Amniotic stem cell (primary cell): Measurements from ENCODE around the gene LRIG3.

ENCODE experiments used
- DNase-seq: peaks from one replicate; lab custom pipeline; 2025; lab: John Stamatoyannopoulos, UW

Gene LRIG3

DNA sequence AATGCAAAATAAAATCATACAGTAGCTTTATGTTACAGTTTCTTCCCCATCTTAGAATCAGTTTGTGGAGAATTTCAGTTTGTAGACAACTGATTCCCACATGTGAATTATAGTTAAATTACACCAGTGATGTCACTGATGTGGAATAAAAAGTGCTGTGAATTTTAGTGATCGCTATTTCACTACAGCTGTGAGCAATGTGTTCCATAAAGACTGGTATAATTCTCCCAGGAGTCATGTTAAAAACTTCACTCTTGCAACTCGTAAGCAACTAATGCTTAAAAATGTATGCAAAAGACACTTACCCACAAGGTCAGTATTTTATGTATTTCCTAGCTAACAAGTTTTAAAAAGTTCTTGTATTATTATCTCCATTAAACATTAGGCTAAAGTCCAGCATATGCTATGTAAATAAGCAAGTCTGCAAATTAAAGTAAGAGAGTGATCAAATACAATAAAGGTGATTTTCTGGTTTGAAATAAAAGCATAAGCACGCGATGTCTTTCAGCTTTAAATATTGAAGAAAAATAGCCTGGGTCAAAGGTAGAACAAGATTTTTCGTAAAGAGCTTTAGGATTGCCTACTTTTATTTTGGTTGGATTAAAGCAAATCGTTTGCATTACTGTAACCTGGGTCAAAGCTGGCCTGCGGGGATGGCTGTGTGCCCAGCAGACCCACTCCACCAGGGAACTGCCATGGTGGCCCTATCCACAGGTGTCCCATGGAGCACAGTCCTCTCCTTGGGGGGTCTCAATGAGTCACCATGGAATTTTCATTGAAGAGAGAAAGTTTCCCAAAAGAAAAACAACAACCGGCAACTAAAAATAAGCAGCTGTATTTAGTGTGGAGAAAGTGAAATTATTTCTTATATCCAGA lies 12.7 kb upstream of the LRIG3 start:
- DNase-seq = no peak

DNA sequence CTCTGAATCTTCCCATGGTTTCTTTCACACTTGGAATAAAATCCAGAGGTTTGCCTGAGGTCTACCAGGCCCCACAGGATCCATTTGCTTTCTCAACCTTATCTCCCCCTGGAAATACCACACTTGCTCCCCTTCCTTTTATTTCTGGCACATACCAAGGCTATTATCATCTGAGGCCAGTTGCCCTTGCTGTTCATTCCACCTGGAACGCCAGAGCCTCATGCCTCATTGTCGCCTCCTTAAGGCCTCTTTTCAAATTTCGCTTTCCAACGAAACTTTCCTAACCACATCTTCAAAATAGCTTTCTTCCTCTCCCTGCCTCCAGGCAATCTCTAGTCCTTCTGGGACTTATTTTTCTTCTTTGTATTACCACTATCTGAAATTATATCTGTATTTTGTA lies 11.2 kb upstream of the LRIG3 start:
- DNase-seq = no peak

DNA sequence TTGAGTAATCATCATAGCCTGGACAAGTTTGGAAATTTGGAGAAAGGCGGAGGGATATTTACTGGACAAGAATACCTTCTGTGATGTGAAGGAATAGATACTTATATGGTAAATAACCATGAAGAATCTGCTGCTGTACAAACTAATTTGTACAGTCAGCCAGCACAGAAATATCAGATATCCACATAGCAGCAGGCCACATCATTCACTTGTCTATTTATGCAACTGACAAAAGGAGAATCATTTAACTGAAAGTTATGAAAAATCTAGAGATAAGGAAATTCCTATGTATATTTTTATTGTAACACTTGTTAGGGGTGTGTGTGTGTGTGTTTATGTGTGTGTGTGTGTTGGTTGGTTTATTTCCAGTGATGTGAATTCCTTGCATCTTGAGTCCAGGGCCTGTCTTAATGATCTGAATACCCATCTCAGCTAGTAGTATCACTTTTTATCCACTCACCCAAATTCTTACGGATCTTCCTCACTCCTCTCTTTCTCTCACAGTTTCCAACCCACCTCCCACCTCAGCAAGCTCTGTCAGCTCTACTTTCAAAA lies 10.5 kb upstream of the LRIG3 start:
- DNase-seq = no peak

DNA sequence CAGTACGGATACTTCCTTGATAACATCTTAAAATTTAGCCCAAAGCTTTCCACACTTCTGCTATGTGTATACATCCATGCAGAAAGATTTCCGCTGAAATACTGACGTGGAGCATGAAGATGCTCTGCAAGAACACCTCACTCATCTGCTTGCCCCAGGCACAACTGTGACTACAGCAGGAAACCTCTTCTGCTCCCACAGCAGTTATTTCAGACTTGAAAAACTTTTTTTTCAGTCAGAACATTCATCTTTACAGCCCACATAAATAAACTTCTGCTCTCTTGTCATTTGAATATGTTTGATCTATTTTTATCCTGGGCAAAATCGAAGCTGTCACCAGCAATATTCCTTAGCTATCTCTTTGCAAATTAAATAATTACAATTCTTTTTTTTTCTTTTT lies 6.8 kb upstream of the LRIG3 start:
- no peak for DNase-seq

DNA sequence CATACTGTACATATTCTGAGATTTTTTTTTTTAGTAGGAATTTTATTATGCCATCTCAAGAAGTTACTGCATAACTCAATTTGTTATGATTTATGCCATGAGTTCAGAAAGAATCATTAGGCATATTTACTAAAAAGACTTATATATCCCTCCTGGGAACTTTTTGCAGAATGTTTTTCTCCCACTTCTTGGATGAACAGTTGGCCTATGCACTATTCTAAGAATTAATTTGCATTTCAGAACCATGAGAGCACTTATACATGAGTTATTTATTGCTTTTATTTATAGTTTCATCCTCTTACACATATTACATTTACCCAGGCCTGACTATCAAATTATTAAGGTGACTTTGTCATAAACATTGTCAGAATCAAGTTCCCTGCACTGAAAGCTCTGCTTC lies 6.3 kb upstream of the LRIG3 start:
- DNase-seq = no peak

DNA sequence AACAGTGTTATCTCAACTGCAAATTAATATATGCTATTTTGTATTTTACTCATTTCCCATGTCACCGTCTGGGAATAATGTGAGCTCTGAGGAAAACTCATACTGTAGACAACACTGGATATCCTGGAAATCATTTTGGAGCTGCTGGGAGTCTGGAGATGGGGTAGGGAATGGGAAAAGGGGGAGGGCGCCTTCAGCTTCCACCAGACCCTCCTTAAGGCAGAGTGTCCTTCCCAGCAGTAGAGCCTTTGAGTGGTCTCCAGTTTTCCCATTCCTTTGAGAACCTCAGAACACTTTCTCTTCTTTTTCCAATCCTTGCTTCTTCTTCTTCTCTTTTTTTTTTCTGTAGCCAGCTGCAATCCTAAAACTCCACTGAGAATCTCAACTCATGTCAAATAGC lies 5.4 kb upstream of the LRIG3 start:
- DNase-seq = no peak

DNA sequence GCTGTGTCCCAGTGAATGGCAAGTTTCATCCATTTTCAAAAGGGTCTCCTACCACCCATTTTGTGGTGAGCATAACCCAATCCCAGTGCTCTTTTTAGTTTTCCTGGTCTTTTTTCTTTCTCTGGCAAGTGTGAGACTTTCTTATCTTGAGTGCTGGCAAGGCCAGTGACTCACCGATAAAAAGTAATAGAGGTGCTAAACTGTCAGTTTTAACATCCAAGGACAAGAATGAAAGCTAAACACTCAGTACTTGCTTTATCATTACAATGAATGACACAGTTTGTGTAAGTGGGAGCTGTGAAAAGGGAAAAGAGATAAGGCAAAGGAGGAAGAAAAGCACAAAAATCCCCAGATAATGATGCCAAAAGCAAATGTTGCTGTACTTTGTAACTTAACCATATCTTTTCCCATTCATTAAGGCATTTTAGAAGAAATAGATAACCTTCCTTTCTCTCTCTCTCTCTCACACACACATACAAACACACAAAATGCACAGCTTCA lies 4.9 kb upstream of the LRIG3 start:
- DNase-seq = no peak

DNA sequence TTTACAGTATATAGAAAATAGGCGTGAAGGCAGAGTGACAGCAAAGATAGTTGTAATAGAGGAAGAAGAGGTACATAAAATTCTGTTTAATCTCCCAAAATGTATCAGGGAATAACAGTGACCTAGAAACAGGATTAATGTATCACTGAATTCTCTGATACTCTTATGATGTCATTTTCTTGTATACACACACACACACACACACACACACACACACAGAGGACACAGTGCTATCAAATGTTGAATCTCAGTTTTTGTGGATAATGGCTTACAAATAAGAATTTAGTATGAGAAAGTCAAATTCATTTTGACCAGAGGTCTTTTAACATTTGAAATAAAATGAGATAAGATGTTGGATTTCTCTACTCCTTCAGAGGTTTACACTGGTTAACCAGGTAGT lies 4.3 kb upstream of the LRIG3 start:
- no peak for DNase-seq

DNA sequence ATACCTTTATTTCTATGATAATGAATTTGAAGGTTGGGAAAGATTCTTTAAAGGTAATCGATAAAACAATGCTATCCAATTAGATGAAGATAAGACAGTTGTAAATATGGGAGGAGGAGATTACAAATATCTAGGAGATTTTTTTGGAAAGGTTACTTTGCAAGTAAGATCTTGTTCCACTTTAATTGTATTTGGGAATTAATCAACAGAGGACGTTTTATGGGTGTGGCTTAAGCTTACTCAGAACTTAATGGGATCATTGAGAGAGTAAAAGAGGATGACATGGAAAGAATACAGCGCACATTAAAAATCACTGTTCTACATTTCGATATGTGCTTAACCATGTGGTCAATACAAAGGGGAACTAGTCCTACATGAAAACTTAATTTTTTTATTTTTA lies 3.5 kb upstream of the LRIG3 start:
- DNase-seq = no peak

DNA sequence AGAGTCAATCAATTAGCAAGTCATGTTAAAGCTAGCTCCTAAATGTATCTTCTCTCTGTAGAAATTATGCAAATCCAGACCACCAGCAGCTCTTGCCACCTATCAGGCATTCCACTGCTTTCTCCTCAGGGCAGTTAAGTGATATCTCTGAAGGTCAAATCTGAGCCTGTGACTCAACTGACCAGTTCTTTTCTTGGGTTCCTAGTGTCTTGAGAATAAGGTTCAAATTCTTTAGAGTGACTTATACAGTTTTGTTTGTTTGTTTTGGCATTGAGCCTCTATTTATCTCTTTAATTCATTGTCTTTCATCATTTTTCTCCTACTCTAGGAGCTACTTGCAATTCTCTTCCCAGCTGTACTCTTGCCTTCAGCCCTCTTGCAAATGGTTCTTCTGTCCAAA lies 2.5 kb upstream of the LRIG3 start:
- DNase-seq = no peak

DNA sequence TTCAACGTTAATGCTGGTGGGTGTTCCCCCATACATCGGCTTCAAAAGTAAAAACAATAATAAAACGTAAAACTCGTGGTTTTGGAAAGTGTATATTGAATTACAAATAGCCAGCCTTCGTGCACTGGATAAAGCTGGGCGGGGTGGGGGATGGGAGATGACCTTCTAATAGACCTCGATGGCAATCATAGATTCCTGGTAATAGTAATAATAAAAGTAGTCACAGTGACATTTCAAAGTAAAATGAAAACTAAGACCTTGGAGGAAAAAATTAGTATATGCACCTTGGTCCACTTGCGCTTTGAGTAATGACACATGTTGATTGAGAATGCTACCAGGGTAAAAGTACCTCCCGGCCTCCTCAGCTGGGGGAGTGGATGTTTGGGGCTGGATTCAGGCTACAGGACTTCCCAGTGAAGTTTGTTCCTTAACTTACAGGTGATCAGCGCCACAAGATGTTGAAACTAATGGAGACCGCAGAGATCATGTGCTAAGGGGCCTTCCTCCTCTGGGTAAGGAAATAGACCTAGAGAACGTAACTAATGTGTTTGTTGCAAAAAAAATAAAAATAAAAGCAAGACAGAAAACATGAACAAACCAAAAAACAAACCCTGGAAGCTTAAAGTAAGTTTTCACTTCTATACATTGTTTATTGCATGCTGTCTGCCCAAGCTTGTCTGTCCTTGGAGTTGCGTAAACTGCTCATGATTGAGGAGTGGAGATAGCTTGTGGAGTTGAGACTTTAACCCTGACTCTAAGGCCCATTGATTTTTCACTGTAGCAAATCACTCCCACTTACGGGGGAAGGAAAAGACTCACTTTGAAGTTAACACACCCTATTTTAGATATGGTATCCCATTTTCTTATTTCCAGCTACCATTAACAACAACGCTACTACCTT lies 907 bp upstream of the LRIG3 start:
- no peak for DNase-seq

DNA sequence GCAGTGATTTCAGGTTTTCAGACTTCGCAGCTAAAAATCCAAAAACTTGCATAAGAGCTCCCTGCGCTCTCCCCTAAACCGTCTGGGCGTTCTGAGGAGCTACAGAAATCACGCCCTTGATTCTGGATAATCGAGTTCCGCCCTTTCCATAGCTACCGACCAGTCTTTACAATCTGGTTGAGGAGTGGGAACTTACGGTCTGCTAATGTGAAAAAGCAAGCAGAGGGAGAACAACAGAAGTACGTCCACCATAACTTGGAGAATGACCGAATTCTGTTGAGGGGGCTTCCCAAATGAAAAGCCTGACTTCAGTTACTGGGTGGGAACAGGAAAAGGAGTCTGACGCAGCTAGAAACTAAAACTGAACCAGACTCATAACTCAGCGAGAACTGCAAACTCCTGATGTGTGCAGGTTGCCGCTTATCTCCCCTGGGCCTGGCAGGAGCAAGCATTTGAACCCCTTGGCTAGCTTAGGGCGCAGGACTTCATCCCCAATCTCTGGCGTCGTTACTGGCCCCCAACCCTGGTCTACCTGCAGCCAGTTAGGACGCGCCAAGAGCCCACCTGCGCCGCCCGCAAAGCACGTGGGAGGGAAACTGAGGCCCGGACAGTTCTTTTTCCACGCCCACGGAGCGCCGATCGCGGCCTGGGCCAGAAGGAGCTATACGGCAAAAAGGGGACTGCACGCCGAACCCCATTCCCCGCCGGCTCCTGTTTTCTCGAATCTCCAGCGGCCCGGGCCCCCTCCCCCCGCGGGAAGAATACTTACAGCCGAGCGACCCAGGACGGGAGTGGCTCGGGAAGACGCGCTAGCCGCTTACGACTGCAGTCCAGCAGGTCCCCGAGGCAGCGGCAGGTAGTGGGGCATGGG lies 838 bp downstream of the LRIG3 start:
- DNase-seq = no peak

DNA sequence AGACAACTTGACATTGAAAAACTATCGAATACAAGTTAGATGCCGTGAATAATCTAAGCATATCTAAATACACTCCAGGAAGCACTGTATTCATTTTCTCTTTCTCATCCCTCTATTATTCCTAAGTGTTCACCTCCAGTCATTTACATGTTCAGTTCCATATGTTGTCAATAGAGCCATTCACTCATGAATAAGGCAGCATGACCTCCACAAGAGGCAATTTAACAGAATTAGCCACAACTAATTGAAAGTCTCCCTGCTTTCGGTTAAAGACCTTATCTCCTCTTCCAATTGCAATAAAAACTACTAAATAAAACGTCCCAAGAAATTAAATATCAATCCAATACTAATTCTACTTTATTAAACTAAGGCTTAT lies 1.8 kb downstream of the LRIG3 start:
- DNase-seq = no peak

DNA sequence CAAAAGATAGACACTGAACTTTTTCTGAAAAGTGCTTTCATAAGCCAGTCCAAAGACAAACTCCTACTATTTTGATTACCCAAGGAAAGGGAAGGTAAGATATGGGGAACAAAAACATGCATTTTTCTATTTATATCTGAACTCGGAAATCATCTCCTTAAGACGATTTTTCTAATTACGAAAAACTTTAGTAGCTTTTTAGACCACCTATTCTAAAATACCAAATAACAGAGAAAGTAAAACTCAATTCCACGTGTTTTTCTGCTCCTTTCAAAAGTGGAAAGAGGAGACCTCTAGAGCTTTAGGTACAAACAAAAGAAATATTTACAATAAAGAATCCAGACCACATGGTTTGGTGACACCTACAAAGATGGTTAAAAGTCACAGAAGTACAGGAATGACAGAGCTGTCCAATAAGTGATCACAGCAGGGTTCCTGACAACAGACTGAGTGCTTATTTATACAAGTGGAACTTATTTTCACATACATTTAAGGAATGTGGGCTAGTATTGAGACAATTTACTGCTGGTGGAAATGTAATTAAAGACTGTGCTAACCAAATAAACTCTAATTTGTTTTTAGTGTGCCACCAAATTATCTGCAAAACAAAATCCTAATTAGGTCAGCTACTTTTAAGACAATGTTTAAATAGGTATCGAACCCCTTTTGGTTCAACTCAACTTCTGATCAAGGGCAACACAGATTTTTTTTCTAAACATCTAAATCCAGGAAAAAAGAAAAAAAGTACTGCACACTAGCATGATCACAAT lies 2.4 kb downstream of the LRIG3 start:
- no peak for DNase-seq

DNA sequence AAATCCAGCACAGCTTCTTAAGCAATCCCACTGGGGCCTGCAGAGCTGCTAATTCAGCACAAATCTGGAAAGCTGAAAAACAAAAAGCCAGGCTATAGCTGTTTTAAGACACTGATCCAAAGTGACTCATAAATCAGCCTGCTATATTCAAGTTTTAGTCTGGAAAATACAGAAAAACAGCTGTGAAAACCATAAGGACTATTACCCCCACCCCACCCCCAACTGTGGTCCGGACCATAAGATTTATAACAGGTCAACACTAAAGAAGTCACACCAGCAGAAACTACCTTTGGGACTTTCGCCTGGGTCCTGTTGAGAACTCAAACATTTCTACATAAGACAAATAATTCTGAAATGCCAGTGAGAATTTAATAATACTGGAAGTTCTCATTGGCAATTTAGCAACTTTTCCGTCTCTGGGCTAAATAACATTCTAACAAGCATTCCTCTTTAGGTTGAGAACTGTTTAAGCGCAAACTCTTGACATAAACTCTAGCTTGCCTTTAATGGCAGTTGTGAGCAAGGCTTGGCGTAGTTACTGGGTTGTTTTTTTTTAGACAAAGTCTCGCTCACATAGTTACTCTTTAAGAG lies 3.3 kb downstream of the LRIG3 start:
- no peak for DNase-seq

DNA sequence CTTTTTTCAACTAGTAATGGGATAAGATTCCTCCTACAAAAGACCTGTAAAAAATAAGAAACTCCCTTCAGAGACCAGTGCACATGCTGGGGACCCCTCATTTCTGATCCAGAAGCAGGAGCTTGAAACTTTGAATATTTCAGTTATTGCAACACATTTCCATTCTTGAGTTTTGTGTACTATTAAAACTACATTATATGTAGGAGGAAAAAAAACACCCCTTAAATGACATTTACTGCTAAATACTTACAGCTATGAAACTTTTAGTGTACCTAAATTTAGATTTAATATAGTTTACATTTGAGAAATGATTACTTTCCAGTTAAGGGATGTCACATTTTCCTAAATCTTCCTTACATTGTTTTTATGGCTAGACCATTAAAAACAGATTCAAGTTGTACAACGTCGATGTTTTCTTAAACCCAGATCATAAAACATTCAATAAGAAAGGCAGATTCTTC lies 4.1 kb downstream of the LRIG3 start:
- DNase-seq = no peak

DNA sequence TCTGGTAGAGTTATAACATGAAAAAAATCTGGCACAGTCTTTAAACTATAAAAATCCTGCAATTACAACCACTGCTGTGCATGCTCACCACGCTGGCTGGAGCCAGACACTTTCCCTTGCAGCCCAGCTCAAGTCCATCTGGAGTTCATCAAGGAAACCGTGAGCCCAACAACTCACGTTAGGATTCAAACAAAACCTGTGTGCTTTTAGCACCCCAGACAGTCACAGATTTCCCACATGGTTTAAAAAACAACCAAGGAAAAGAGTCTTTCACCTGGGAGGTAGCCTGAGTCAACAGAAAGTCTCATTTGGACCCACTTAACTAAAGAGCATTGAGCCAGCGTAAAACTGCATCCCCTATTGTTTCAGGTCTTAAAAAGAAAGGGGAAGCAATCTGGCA lies 4.7 kb downstream of the LRIG3 start:
- no peak for DNase-seq

DNA sequence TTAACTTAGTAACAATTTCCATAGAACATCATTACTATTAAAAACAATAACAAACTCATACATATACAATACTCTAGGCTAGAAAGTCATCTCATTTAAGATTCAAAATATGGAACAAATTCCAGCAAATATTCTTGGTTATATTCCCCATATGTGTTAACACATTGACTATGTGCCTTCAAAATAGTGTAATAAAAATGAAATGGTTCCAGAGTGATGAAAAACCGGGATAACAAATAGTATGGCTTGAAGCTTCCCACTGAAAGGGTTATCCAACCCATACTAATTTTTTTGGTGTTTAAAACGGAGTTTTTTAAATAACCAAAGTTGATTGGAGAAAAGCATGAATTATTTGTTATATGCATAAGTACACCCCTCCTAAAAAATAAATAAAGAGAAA lies 5.3 kb downstream of the LRIG3 start:
- DNase-seq = no peak

DNA sequence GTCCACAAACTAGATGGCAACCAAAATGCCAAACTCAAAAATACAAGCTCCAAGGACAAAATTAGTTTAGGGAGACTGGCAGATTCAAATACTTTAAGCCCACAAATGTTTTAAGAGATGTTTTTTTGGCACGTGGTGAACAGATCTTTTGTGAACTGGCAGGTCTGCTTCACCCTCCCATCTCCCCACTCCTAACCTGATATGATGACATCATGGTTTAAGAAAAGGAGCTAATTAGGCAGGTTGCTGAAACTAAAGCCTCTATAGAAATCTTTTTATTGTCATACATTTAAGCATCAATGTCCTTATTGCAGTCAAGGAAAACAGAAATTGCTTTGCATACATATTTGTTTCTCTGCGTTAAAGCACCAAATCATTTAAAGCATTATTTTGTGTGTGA lies 5.8 kb downstream of the LRIG3 start:
- DNase-seq = no peak

DNA sequence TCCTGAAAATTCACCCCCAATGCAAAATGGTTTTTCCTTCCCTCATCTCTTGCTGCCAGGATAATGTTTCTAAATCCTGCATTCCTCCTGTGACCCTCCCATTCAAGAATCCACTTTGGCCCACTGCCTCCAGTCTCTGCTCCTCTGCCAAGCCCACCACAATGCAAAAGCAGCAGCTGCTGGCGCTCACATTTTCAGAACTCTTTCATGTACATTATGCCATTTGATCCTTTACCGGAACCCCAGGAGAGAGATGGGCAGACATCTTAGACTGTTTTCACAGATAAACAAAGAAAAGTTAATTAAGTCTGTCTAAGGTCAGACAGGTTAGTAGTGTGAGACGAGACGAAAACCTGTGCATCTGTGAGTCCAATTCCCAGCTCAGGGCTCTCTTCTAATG lies 12.9 kb downstream of the LRIG3 start:
- no peak for DNase-seq

DNA sequence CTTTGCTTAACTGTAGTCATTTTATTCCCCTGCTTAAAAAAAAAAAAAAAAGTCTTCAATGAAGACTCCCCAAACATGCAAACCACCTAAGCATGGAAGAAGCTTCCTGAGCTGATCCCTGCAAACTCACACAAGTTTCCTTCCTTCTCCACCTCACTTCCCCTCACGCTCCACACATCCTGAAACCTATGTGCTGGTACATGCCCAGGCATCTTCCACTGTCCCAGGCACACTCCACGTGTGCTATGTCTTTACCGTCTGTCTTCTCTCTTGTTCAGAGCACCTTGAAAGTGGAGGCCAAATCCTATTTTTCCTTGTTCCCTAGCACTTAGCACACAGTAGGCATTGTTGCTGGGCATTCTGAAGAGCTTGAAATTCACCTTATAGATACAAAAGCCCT lies 13.4 kb downstream of the LRIG3 start:
- no peak for DNase-seq
